Spleen (tissue), 7 donors: Measurements from ENCODE around the gene DUSP18.
A peak's percentile ranks its signal among the peaks of the same experiment; 100 is the strongest.

Source experiments
- POLR2A ChIP-seq, 3 donors: fragments of 450-650 bp; IDR thresholded peaks; one replicate each; pipeline ENCODE4 v1.5.1; 2017; ENCODE audit warnings: antibody characterized with exemption in 3 of 3, mild to moderate bottlenecking in 1 of 3
- POLR2AphosphoS5 ChIP-seq, 3 donors: sonication (generic); formaldehyde crosslinking; IDR thresholded peaks; one replicate each; pipeline ENCODE4 v1.5.1; 2017; ENCODE audit warnings: antibody characterized with exemption in 3 of 3
- TF ChIP-seq, protein P1 (sequence below), 11 experiments: fragments of 200-600 bp in 7 of 11; fragments of 450-650 bp in 4 of 11; sonication (generic) in 4 of 11; IDR thresholded peaks in 8 of 11; conservative IDR thresholded peaks in 3 of 11; 1 replicate in 7 of 11; 2 replicates in 4 of 11; pipeline versions ENCODE4 v1.4.0 to v1.8.0; 2016 to 2021; ENCODE audit warnings: antibody characterized with exemption in 11 of 11, inconsistent platforms in 4 of 11, mild to moderate bottlenecking in 1 of 11
- donor health status: DM: no; HTN: no; CAD: no; lungs with moderate emphysema.
- donor health status: DM: no; HTN: no; CAD: no.
- donor health status: DM: no; HTN: no; CAD: no.

DNA sequence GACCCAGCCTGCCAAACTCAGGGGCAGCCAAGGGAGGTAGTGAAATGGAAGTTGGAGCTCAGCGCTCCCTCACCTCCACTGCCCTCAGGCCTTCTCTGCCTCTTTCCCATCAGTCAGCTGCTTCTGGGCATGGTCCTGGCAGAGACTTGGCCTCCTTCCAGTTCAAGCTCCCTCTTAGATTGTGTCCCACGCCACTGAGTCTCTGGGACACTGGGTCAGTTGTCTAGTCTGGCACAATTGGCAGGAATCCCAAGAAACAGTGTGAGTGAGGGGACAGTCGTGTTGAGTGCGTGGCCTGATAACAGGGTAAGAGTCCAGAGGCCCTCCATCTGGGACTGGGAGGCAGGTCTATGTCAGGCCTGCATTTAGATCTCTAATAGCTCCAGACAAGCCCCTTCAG is 39.2 kb downstream of the DUSP18 start:
- TF ChIP-seq, protein P1, sequence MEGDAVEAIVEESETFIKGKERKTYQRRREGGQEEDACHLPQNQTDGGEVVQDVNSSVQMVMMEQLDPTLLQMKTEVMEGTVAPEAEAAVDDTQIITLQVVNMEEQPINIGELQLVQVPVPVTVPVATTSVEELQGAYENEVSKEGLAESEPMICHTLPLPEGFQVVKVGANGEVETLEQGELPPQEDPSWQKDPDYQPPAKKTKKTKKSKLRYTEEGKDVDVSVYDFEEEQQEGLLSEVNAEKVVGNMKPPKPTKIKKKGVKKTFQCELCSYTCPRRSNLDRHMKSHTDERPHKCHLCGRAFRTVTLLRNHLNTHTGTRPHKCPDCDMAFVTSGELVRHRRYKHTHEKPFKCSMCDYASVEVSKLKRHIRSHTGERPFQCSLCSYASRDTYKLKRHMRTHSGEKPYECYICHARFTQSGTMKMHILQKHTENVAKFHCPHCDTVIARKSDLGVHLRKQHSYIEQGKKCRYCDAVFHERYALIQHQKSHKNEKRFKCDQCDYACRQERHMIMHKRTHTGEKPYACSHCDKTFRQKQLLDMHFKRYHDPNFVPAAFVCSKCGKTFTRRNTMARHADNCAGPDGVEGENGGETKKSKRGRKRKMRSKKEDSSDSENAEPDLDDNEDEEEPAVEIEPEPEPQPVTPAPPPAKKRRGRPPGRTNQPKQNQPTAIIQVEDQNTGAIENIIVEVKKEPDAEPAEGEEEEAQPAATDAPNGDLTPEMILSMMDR (IDR thresholded peaks at IDR 0.05 in 8 of 11, conservative IDR thresholded peaks at IDR 0.05 in 3 of 11), result no peak
- TF ChIP-seq POLR2A (IDR thresholded peaks at IDR 0.05) (no peak), POLR2AphosphoS5 (IDR thresholded peaks at IDR 0.05) (peak in 1 of 3 donors; percentile 5)
